ENCODE measurements around the gene MTREX.

Gene MTREX

GRCh38 chr5:55385846-55386245, 78.1 kb downstream of the MTREX start:
- no peak for DNase-seq

- DNase-seq, result no peak
Measured at GRCh38 chr5:55386356-55386755, 78.6 kb downstream of the MTREX start.

GRCh38 chr5:55387865-55388264, 80.1 kb downstream of the MTREX start:
- DNase-seq, result no peak

- no peak for DNase-seq
Measured at GRCh38 chr5:55391707-55392106, 83.9 kb downstream of the MTREX start.

GRCh38 chr5:55392669-55393068, 84.9 kb downstream of the MTREX start:
- DNase-seq, result no peak

GRCh38 chr5:55393501-55394175, 85.8 kb downstream of the MTREX start:
- no peak for DNase-seq

GRCh38 chr5:55402199-55402598, 94.4 kb downstream of the MTREX start:
- DNase-seq, result peak; percentile 39

- peak; percentile 54 for DNase-seq
Measured at GRCh38 chr5:55406292-55406691, 98.5 kb downstream of the MTREX start.

- DNase-seq, result peak; percentile 54
Measured at GRCh38 chr5:55407059-55407684, 99.4 kb downstream of the MTREX start.

GRCh38 chr5:55407984-55408383, 100.2 kb downstream of the MTREX start:
- no peak for DNase-seq

- no peak for DNase-seq
Measured at GRCh38 chr5:55409775-55410174, 102.0 kb downstream of the MTREX start.

GRCh38 chr5:55410845-55411244, 103.1 kb downstream of the MTREX start:
- no peak for DNase-seq

- no peak for DNase-seq
Measured at GRCh38 chr5:55411876-55412275, 104.1 kb downstream of the MTREX start.

GRCh38 chr5:55413644-55414043, 105.9 kb downstream of the MTREX start:
- no peak for DNase-seq

- no peak for DNase-seq
Measured at GRCh38 chr5:55415071-55415470, 107.3 kb downstream of the MTREX start.

GRCh38 chr5:55416306-55416705, 108.5 kb downstream of the MTREX start:
- no peak for DNase-seq

GRCh38 chr5:55418994-55419968, 111.5 kb downstream of the MTREX start:
- DNase-seq, result no peak

- DNase-seq, result no peak
Measured at GRCh38 chr5:55421074-55421529, 113.3 kb downstream of the MTREX start.

- DNase-seq, result no peak
Measured at GRCh38 chr5:55426455-55426854, 118.7 kb downstream of the MTREX start.

GRCh38 chr5:55427157-55427556, 119.4 kb downstream of the MTREX start:
- DNase-seq, result peak; percentile 20

- DNase-seq, result no peak
Measured at GRCh38 chr5:55429221-55429612, 121.4 kb downstream of the MTREX start.

GRCh38 chr5:55429613-55430253, 121.9 kb downstream of the MTREX start:
- peak; percentile 9 for DNase-seq

GRCh38 chr5:55432549-55432948, 124.8 kb downstream of the MTREX start:
- no peak for DNase-seq
